Immature natural killer cell (primary cell): ENCODE results near the gene EFNA5. TPM values are rescaled to one million over a fixed set of nuclear protein-coding genes. Genes with fewer than 3 reads are reported as not detected.

ENCODE experiments used
- DNase-seq, 3 donors: peaks; one replicate each; pipeline ENCODE4 v3.0.0; 2022; ENCODE audit warnings: mixed read lengths in 1 of 3
- H3K27ac Mint-ChIP-seq, 6 donors: one replicate each; pipeline ENCODE4 v1.8.0; 2020; ENCODE audit warnings: mixed read lengths in 6 of 6, mild to moderate bottlenecking in 5 of 6, inconsistent platforms in 4 of 6, moderate library complexity in 3 of 6
- H3K27me3 Mint-ChIP-seq, 3 donors: one replicate each; pipeline ENCODE4 v1.8.0; 2020 to 2021; ENCODE audit warnings: low read depth in 3 of 3, mild to moderate bottlenecking in 3 of 3, mixed read lengths in 3 of 3, moderate library complexity in 3 of 3, inconsistent platforms in 1 of 3
- H3K36me3 Mint-ChIP-seq, 3 donors: one replicate each; pipeline ENCODE4 v1.8.0; 2020; ENCODE audit warnings: mixed read lengths in 3 of 3, inconsistent platforms in 2 of 3, mild to moderate bottlenecking in 2 of 3
- H3K4me1 Mint-ChIP-seq, 2 donors: one replicate each; pipeline ENCODE4 v1.8.0; 2020; ENCODE audit warnings: inconsistent platforms in 2 of 2, mild to moderate bottlenecking in 2 of 2, mixed read lengths in 2 of 2, moderate library complexity in 1 of 2
- H3K4me3 Mint-ChIP-seq, 5 donors: one replicate each; pipeline ENCODE4 v1.8.0; 2020; ENCODE audit warnings: mild to moderate bottlenecking in 5 of 5, mixed read lengths in 5 of 5, inconsistent platforms in 3 of 5, moderate library complexity in 3 of 5
- H3K9me3 Mint-ChIP-seq, 6 donors: one replicate each; pipeline ENCODE4 v1.8.0; 2020; ENCODE audit warnings: mild to moderate bottlenecking in 6 of 6, mixed read lengths in 6 of 6, inconsistent platforms in 4 of 6, moderate library complexity in 3 of 6
- polyA plus RNA-seq, 3 donors: library from polyadenylated mRNA; unstranded; fragments of 300-500 nt; fragmentation: Illumina TruSeq; gene quantifications; one replicate each; pipeline ENCODE4 v1.2.3, GENCODE V29; 2021

EFNA5 gene
- polyA plus RNA-seq, 3 donors from 2014 or later = 0.73 to 2.6 (median 1.7) TPM

GRCh38 chr5:107331882-107332281 lies 338.9 kb downstream of the EFNA5 start:
- no peaks in the 10 kb centered on the region for H3K9me3 Mint-ChIP-seq
- peaks cover 0 to 9% (median 3%) of the 10 kb centered on the region in 3 donors for H3K27me3 Mint-ChIP-seq
- no peak for DNase-seq
- H3K27ac Mint-ChIP-seq = no peak overlapping the region
- H3K4me3 Mint-ChIP-seq = no peak overlapping the region
- H3K36me3 Mint-ChIP-seq = peaks cover 0 to under 1% (median 0%) of the 10 kb centered on the region in 3 donors
- no peaks in the 10 kb centered on the region for H3K4me1 Mint-ChIP-seq

- H3K36me3 Mint-ChIP-seq = no peaks in the 10 kb centered on the region
- H3K27ac Mint-ChIP-seq = no peak overlapping the region
- H3K4me3 Mint-ChIP-seq = no peak overlapping the region
- H3K9me3 Mint-ChIP-seq = no peaks in the 10 kb centered on the region
- peaks cover 0 to 9% (median 3%) of the 10 kb centered on the region in 3 donors for H3K27me3 Mint-ChIP-seq
- DNase-seq = no peak
- no peaks in the 10 kb centered on the region for H3K4me1 Mint-ChIP-seq
These were observed 339.4 kb downstream of the EFNA5 start for GRCh38 chr5:107331312-107331711.

DNA sequence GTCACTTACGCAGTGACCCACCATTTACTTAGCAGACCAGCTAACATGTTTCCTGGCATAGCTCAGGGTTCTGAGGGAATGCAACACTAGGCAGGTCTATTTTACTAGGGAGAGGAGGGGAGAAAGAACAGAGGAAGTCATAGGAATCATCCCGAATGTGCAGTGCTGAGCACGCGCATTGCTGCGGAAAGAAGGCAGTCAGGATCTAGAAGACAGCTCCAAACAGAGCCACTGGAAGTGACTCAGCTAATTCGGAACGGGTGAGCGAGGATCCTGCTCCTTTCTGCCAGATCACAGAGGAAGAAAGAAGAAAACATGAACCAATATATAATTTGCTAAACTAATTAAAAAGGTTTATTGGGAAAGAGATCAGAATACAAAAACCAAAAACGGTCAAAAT lies 339.8 kb downstream of the EFNA5 start:
- H3K4me3 Mint-ChIP-seq = no peak overlapping the region
- no peaks in the 10 kb centered on the region for H3K9me3 Mint-ChIP-seq
- H3K36me3 Mint-ChIP-seq = no peaks in the 10 kb centered on the region
- no peak for DNase-seq
- H3K27me3 Mint-ChIP-seq = peaks cover 0 to 9% (median 3%) of the 10 kb centered on the region in 3 donors
- H3K27ac Mint-ChIP-seq = no peak overlapping the region
- H3K4me1 Mint-ChIP-seq = no peaks in the 10 kb centered on the region

GRCh38 chr5:107329850-107330249 lies 340.9 kb downstream of the EFNA5 start:
- H3K4me3 Mint-ChIP-seq = no peak overlapping the region
- H3K9me3 Mint-ChIP-seq = no peaks in the 10 kb centered on the region
- H3K27me3 Mint-ChIP-seq = peaks cover 0 to 7% (median 3%) of the 10 kb centered on the region in 3 donors
- no peaks in the 10 kb centered on the region for H3K4me1 Mint-ChIP-seq
- no peak overlapping the region for H3K27ac Mint-ChIP-seq
- no peaks in the 10 kb centered on the region for H3K36me3 Mint-ChIP-seq
- DNase-seq = no peak
